HG02973 (cell line): Measurements from ENCODE around the gene FRZB.

Experiments used
- ATAC-seq: cut with Tn5 transposase; IDR thresholded peaks from one replicate; pipeline ENCODE4 v1.9.1; 2021; ENCODE audit warnings: moderate library complexity; ENCODE audit not compliant: unreplicated experiment

The FRZB gene

GRCh38 chr2:182845794-182846417 lies 20.5 kb downstream of the FRZB start:
- ATAC-seq, result no peak

- ATAC-seq, result no peak
Observed at GRCh38 chr2:182836451-182836850, 30.0 kb downstream of the FRZB start.

- ATAC-seq, result no peak
Observed at GRCh38 chr2:182834293-182834692, 32.1 kb downstream of the FRZB start.

GRCh38 chr2:182833084-182833854 lies 33.2 kb downstream of the FRZB start:
- ATAC-seq, result no peak

- no peak for ATAC-seq
Observed at GRCh38 chr2:182831921-182832320, 34.5 kb downstream of the FRZB start.

GRCh38 chr2:182831101-182831500 lies 35.3 kb downstream of the FRZB start:
- ATAC-seq, result no peak

GRCh38 chr2:182827182-182827879 lies 39.1 kb downstream of the FRZB start:
- ATAC-seq, result no peak

GRCh38 chr2:182826496-182826895 lies 39.9 kb downstream of the FRZB start:
- ATAC-seq, result no peak

GRCh38 chr2:182826064-182826463 lies 40.4 kb downstream of the FRZB start:
- no peak for ATAC-seq

- ATAC-seq, result no peak
Observed at GRCh38 chr2:182824767-182825158, 41.7 kb downstream of the FRZB start.

- ATAC-seq, result no peak
Observed at GRCh38 chr2:182824056-182824766, 42.2 kb downstream of the FRZB start.

GRCh38 chr2:182822733-182823132 lies 43.7 kb downstream of the FRZB start:
- no peak for ATAC-seq

- no peak for ATAC-seq
Observed at GRCh38 chr2:182821182-182821581, 45.3 kb downstream of the FRZB start.

GRCh38 chr2:182819412-182819811 lies 47.0 kb downstream of the FRZB start:
- no peak for ATAC-seq

GRCh38 chr2:182818925-182819324 lies 47.5 kb downstream of the FRZB start:
- no peak for ATAC-seq

GRCh38 chr2:182818501-182818900 lies 47.9 kb downstream of the FRZB start:
- ATAC-seq, result no peak

GRCh38 chr2:182817558-182817957 lies 48.9 kb downstream of the FRZB start:
- no peak for ATAC-seq

- ATAC-seq, result no peak
Observed at GRCh38 chr2:182816866-182817265, 49.6 kb downstream of the FRZB start.

- ATAC-seq, result no peak
Observed at GRCh38 chr2:182814804-182815203, 51.6 kb downstream of the FRZB start.

GRCh38 chr2:182814380-182814779 lies 52.1 kb downstream of the FRZB start:
- no peak for ATAC-seq

- ATAC-seq, result no peak
Observed at GRCh38 chr2:182810087-182810486, 56.4 kb downstream of the FRZB start.
